GM18870 (cell line): ENCODE measurements around the gene SP140.
"Not testable (repeated sequence)": the region's sequence is repeated elsewhere in the genome, so short reads cannot be mapped to it uniquely, and the experiment has no call there.

Experiments
- ATAC-seq: cut with Tn5 transposase; IDR thresholded peaks from one replicate; pipeline ENCODE4 v1.9.1; 2021; ENCODE audit warnings: moderate library complexity; ENCODE audit not compliant: unreplicated experiment

Gene SP140

GRCh38 chr2:230325316-230326243, 100.0 kb downstream of the SP140 start:
- ATAC-seq = no peak

GRCh38 chr2:230326453-230327417, 101.2 kb downstream of the SP140 start, which contains the start of gene SP140L:
TSS of gene SP140L (plus strand) at chr2:230327193. CDS start at chr2:230327270, 77 bp downstream.
- ATAC-seq = peak; percentile 80

GRCh38 chr2:230327418-230328154, 102.0 kb downstream of the SP140 start:
- ATAC-seq = peak; percentile 55

DNA sequence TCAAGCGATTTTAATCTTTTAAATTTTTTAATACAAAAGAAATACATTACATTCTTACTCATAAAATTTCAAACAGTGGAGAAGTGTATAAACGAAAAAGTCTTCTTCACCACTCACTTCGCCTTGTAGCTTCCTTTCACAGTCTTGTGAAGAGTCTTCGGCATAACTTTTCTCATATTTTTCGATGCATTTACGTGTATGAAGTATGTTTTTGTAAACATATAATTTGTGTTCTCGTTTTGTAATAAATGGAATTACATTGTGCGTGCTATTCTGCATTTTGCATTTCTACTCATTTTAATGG, 102.6 kb downstream of the SP140 start:
- ATAC-seq = no peak

GRCh38 chr2:230329946-230330605, 104.5 kb downstream of the SP140 start:
- no peak for ATAC-seq

DNA sequence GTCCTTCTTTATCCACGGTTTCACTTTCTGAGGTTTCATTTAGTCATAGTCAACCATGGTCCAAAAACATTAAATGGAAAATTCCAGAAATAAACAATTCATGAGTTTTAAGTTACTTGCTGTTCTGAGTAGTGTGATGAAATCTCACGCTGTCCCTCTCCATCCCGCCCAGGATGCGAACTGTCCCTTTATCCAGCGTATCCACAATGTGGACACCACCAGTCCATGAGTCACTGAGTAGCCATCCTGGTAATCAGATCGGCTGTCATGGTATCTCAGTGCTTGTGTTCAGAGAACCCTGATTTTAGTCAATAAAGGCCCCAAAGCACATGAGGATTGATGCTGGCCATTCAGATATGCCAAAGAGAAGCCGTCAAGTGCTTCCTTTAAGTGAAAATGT, 105.2 kb downstream of the SP140 start:
- no peak for ATAC-seq

DNA sequence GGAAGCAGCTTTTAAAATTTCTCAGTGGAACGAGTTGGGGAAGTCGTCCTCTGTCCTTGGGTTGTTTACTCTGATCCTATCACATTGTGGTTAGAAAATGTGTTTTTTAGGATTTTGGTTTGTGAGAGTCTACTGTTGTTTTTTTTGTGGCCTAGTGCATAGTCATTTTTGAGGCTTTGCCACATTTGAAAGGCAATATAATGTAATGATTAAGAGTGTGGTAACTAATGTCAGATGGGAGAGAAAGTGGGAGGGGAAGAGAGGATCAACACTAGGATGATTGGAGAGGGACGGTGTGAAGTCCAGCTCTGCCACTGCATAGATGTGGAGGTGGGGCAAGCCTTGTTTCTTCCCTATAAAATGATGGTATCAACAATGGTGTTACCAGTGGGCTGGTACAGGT, 109.9 kb downstream of the SP140 start:
- no peak for ATAC-seq

- ATAC-seq = no peak
These were observed 110.4 kb downstream of the SP140 start for GRCh38 chr2:230335864-230336506.

DNA sequence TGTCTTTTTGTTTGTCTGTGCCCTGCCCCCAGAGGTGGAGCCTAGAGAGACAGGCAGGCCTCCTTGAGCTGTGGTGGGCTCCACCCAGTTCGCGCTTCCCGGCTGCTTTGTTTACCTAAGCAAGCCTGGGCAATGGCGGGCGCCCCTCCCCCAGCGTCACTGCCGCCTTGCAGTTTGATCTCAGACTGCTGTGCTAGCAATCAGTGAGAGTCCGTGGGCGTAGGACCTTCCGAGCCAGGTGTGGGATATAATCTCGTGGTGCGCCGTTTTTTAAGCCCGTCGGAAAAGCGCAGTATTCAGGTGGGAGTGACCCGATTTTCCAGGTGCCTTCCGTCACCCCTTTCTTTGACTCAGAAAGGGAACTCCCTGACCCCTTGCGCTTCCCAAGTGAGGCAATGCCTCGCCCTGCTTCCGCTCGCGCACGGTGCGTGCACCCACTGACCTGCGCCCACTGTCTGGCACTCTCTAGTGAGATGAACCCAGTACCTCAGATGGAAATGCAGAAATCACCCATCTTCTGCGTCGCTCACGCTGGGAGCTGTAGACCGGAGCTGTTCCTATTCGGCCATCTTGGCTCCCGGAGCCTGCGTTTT, 116.5 kb downstream of the SP140 start:
- not testable (repeated sequence) for ATAC-seq

GRCh38 chr2:230343041-230343624, 117.6 kb downstream of the SP140 start:
- ATAC-seq = not testable (repeated sequence)

- ATAC-seq = no peak
These were observed 118.2 kb downstream of the SP140 start for GRCh38 chr2:230343747-230344146.

DNA sequence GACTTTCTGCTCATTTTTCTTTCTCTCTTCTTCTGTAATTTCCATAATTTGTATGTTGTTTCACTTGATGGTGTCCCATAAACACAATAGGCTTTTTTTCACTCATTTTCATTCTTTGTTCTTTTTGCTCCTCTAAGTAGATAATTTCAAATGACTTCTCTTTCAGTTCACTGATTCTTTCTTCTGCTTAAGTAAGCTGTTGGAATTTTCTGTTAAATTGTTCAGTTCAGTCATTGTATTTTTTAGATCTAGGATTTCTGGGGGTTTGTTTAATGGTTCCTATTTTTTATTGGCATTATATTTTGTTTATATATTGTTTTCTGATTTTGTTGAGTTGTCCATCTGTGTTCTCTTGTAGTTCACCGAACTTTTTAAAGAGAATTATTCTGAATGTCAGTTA, 120.9 kb downstream of the SP140 start:
- no peak for ATAC-seq

GRCh38 chr2:230346921-230347533, 121.5 kb downstream of the SP140 start:
- ATAC-seq = no peak

GRCh38 chr2:230347659-230348305, 122.2 kb downstream of the SP140 start:
- ATAC-seq = peak; percentile 59

GRCh38 chr2:230348787-230349186, 123.3 kb downstream of the SP140 start:
- no peak for ATAC-seq

DNA sequence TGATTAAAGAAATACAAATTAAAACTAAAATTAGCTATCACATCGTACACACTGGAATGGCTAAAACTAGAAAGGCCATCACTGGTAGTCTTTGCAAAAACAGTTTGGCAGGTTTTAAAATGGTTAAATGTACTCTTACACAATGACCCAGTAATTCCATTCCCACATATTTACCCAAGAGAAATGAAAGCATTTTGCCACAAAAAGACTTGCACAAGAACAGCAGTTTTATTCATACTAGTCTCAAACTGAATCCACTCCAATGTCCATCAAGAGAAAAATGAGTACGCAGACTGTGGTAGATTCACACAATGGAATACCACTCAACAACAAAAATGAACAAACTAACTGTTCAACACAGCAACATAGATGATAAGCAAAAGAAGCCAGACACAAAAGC, 130.5 kb downstream of the SP140 start:
- no peak for ATAC-seq

GRCh38 chr2:230358305-230358704, 132.8 kb downstream of the SP140 start:
- no peak for ATAC-seq

DNA sequence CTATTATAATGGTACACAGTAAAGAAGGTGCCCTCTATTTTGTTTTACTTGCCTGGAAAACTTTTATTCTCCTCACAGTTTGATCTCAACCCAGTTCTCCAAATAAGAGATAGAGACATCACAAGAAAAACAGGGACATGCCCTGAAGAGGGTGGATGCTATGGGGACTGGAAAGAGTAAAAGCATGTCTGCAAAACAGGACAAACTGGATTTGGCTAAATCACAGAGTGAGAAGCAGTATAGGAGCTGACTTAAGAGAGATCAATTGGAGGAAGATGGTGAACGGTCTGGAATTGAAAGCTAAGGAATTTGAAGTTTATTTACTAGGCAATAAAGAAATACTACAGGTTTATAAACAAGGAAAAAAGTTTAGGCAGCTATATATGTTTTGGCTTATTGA, 134.5 kb downstream of the SP140 start:
- ATAC-seq = no peak
